Ascending aorta (tissue), 2 donors: Measurements from ENCODE around the gene HSPA4. TPM values are rescaled to one million over a fixed set of nuclear protein-coding genes. Genes with fewer than 3 reads are reported as not detected.

Source experiments
- DNase-seq, 2 donors: peaks; one replicate each; pipeline ENCODE4 v3.0.0-alpha.2; 2019; ENCODE audit warnings: low spot score in 2 of 2
- H3K27ac ChIP-seq, 2 donors: fragments of 200-600 bp; sonication (generic); one replicate each; pipeline ENCODE4 v1.5.1; 2016 to 2017; ENCODE audit warnings: mild to moderate bottlenecking in 1 of 2
- H3K27me3 ChIP-seq: fragments of 200-600 bp; sonication (generic); one replicate; pipeline ENCODE4 v1.5.1; 2017
- H3K36me3 ChIP-seq, 2 donors: fragments of 200-600 bp; sonication (generic); one replicate each; pipeline ENCODE4 v1.5.1; 2016
- H3K4me1 ChIP-seq, 2 donors: fragments of 200-600 bp; sonication (generic); one replicate each; pipeline ENCODE4 v1.5.1; 2016 to 2017; ENCODE audit warnings: mild to moderate bottlenecking in 1 of 2
- H3K4me3 ChIP-seq, 2 donors: fragments of 200-600 bp; sonication (generic); one replicate each; pipeline ENCODE4 v1.5.1; 2016 to 2017; ENCODE audit warnings: mild to moderate bottlenecking in 1 of 2
- H3K9me3 ChIP-seq, 2 donors: fragments of 200-600 bp; sonication (generic); one replicate each; pipeline ENCODE4 v1.5.1; 2016
- CTCF ChIP-seq, 3 experiments: fragments of 200-600 bp in 2 of 3; fragments of 450-650 bp in 1 of 3; sonication (generic) in 2 of 3; IDR thresholded peaks; one replicate each; pipeline ENCODE4 v1.5.1; 2016 to 2019; ENCODE audit warnings: antibody characterized with exemption in 3 of 3, mild to moderate bottlenecking in 1 of 3, moderate library complexity in 1 of 3
- intact Hi-C: fragments of 100-400 bp; cut with DNase I; formaldehyde crosslinking; loops from one replicate; pipeline ENCODE4 v1.15.1; 2023
- total RNA-seq: library from RNA; depleted of rRNA; stranded (reverse); fragments of >200 nt; gene quantifications from one replicate; pipeline ENCODE4 v1.1.0, GENCODE V29; 2016

Gene HSPA4
- total RNA-seq, 1 donor from 2014 or later = 16.2 TPM

GRCh38 chr5:133025804-133026663, 25.8 kb upstream of the HSPA4 start, which contains the start of gene ZCCHC10:
Gene ZCCHC10, minus strand, starts transcription at chr5:133026549. Its CDS starts 12 bp downstream, at chr5:133026537.
- Histone ChIP-seq H3K4me1 (peaks cover 4 to 17% of the 10 kb centered on the region in 2 donors), H3K9me3 (no peaks in the 10 kb centered on the region), H3K4me3 (peak within 1 kb of the TSS; percentile 86 to 87), H3K27me3 (no peaks in the 10 kb centered on the region), H3K27ac (peak within 1 kb of the TSS; percentile 89 to 97), H3K36me3 (no peaks in the 10 kb centered on the region)
- TF ChIP-seq CTCF (IDR thresholded peaks at IDR 0.05) = no peak
- peak; percentile 75 to 97 for DNase-seq
- intact Hi-C loops = loop anchor here (1.0 to 2.0 kb wide), 3 partner anchors 17 to 63 kb away; partner anchors contain the start of gene AFF4

- Histone ChIP-seq H3K36me3 (no peaks in the 10 kb centered on the region), H3K4me1 (peaks cover 4 to 17% of the 10 kb centered on the region in 2 donors), H3K4me3 (peak overlapping the region; percentile 86 to 87), H3K27me3 (no peaks in the 10 kb centered on the region), H3K27ac (peak overlapping the region; percentile 89 to 97), H3K9me3 (no peaks in the 10 kb centered on the region)
- intact Hi-C loops = loop anchor here (1.0 to 2.0 kb wide), 3 partner anchors 16 to 63 kb away; partner anchors contain the start of gene AFF4
- no peak for DNase-seq
- TF ChIP-seq CTCF (IDR thresholded peaks at IDR 0.05) = no peak
Observed at GRCh38 chr5:133026664-133027153, 25.1 kb upstream of the HSPA4 start.

- H3K27ac ChIP-seq = peak overlapping the region; percentile 51 to 69
Observed at GRCh38 chr5:133029416-133029815, 22.4 kb upstream of the HSPA4 start.

GRCh38 chr5:133030343-133031005, 21.3 kb upstream of the HSPA4 start:
- no peak for DNase-seq
- Histone ChIP-seq H3K4me3 (no peak overlapping the region), H3K36me3 (no peaks in the 10 kb centered on the region), H3K9me3 (no peaks in the 10 kb centered on the region), H3K27ac (no peak overlapping the region), H3K27me3 (no peaks in the 10 kb centered on the region), H3K4me1 (peaks cover 4 to 8% of the 10 kb centered on the region in 2 donors)
- no peak for TF ChIP-seq CTCF (IDR thresholded peaks at IDR 0.05)
- intact Hi-C loops = no loop called here

More at GRCh38 chr5:133029416-133029815, 22.4 kb upstream of the HSPA4 start:
- Histone ChIP-seq H3K4me1 (peaks cover 4 to 17% of the 10 kb centered on the region in 2 donors), H3K9me3 (no peaks in the 10 kb centered on the region), H3K36me3 (no peaks in the 10 kb centered on the region), H3K27me3 (no peaks in the 10 kb centered on the region), H3K4me3 (no peak overlapping the region)
- TF ChIP-seq CTCF (IDR thresholded peaks at IDR 0.05) = no peak
- intact Hi-C loops = no loop called here
- no peak for DNase-seq

- H3K27ac ChIP-seq = no peak overlapping the region
- no peak for DNase-seq
- no peaks in the 10 kb centered on the region for H3K9me3 ChIP-seq
- no peaks in the 10 kb centered on the region for H3K27me3 ChIP-seq
- H3K36me3 ChIP-seq = no peaks in the 10 kb centered on the region
- intact Hi-C loops = no loop called here
- no peak for TF ChIP-seq CTCF (IDR thresholded peaks at IDR 0.05)
- peaks cover 4 to 7% of the 10 kb centered on the region in 2 donors for H3K4me1 ChIP-seq
- H3K4me3 ChIP-seq = no peak overlapping the region
Observed at GRCh38 chr5:133032852-133033742, 18.7 kb upstream of the HSPA4 start.
